Lower leg skin (tissue), 3 donors: ENCODE results near the gene BTG1.

ENCODE experiments used
- CTCF ChIP-seq, 3 donors: fragments of 450-650 bp; IDR thresholded peaks; one replicate each; pipeline ENCODE4 v1.5.1; 2016; ENCODE audit warnings: antibody characterized with exemption in 3 of 3, mild to moderate bottlenecking in 3 of 3, moderate library complexity in 2 of 3
- POLR2A ChIP-seq, 2 donors: fragments of 450-650 bp; IDR thresholded peaks; one replicate each; pipeline ENCODE4 v1.6.1; 2016 to 2017; ENCODE audit warnings: antibody characterized with exemption in 2 of 2, mild to moderate bottlenecking in 1 of 2, moderate library complexity in 1 of 2

GRCh38 chr12:92109613-92110012 lies 36.0 kb downstream of the BTG1 start:
- TF ChIP-seq CTCF (IDR thresholded peaks at IDR 0.05) (no peak), POLR2A (IDR thresholded peaks at IDR 0.05) (no peak)
